Mucosa of descending colon (tissue), 3 donors: Measurements from ENCODE around the gene STXBP1. TPM values are rescaled to one million over a fixed set of nuclear protein-coding genes. Genes with fewer than 3 reads are reported as not detected.
"Not testable (repeated sequence)": the region's sequence is repeated elsewhere in the genome, so short reads cannot be mapped to it uniquely, and the experiment has no call there.

Experiments
- ATAC-seq: fragments of 200-7000 bp; cut with Tn5 transposase; one replicate; pipeline ENCODE4 v1.9.1; 2020; ENCODE audit warnings: mild to moderate bottlenecking, moderate library complexity
- DNase-seq, 3 donors: peaks; one replicate each; pipeline ENCODE4 v3.0.0-alpha.2; 2020
- H3K36me3 ChIP-seq: fragments of 200-600 bp; one replicate; pipeline ENCODE4 v1.8.0; 2021; ENCODE audit warnings: low read depth, mild to moderate bottlenecking
- H3K4me1 ChIP-seq: fragments of 200-600 bp; one replicate; pipeline ENCODE4 v1.8.0; 2021; ENCODE audit warnings: low read depth, mild to moderate bottlenecking
- H3K4me3 ChIP-seq: fragments of 200-600 bp; one replicate; pipeline ENCODE4 v1.8.0; 2021; ENCODE audit warnings: mild to moderate bottlenecking
- H3K9me3 ChIP-seq: fragments of 200-600 bp; one replicate; pipeline ENCODE4 v1.8.0; 2021; ENCODE audit warnings: mild to moderate bottlenecking
- intact Hi-C, 2 donors: fragments of 100-400 bp; cut with DNase I in 1 of 2; cut with micrococcal nuclease in 1 of 2; formaldehyde crosslinking; loops; one replicate each; pipeline versions ENCODE4 v1.11.0 to v1.11.1; 2022; cut with DNase I, micrococcal nuclease
- total RNA-seq, 3 donors: library from RNA; stranded (reverse); fragmentation: NEBNext Ultra II Directional in 2 of 3; extraction: Animal tissue kit (Norgen Biotek cat#: 25700) in 2 of 3; gene quantifications; one replicate each; pipeline versions ENCODE4 v1.2.1 to v1.2.4, GENCODE V29; 2021 to 2023
- TF ChIP-seq, protein P1 (sequence below): fragments of 200-600 bp; IDR thresholded peaks from one replicate; pipeline ENCODE4 v1.8.0; 2022; ENCODE audit warnings: antibody characterized with exemption, mild to moderate bottlenecking
- donor health status: DM: no; HTN: no; CAD: no; lungs with moderate emphysema.
- donor health status: DM: no; HTN: no; CAD: no.
- donor health status: DM: no; HTN: yes; CAD: no.

Gene STXBP1
- total RNA-seq, 3 donors from 2014 or later: 11.8 to 37.1 (median 17.1) TPM

DNA sequence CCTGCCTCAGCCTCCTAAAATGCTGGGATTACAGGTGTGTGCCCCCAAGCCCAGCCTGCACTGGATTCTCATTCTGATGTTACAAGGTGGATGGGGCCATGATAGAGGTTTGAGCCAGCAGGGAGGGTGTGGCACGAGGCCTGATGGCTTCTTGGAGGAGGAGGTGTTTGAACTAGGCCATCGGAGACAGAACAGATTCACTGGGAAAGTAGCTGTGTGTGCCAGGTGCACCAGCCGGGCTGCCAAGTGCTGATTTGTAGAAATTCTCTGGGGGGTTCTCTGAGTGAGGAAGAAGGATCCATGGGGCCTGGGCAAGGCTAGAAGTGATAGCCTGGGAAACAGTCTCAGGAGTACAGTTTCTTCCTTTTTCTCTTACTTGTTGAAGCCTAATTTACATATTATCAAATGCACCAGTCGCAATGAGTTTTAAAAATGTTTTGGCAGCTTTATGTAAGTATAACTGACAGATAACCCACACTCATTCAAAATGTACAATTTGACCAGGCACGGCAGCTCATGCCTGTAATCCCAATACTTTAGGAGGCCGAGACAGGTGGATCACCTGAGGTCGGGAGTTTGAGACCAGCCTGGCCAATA, 31.1 kb upstream of the STXBP1 start:
- Histone ChIP-seq H3K36me3 (no peaks in the 10 kb centered on the region), H3K4me3 (no peak overlapping the region), H3K9me3 (no peaks in the 10 kb centered on the region), H3K4me1 (peaks cover 20% of the 10 kb centered on the region)
- TF ChIP-seq, protein P1, sequence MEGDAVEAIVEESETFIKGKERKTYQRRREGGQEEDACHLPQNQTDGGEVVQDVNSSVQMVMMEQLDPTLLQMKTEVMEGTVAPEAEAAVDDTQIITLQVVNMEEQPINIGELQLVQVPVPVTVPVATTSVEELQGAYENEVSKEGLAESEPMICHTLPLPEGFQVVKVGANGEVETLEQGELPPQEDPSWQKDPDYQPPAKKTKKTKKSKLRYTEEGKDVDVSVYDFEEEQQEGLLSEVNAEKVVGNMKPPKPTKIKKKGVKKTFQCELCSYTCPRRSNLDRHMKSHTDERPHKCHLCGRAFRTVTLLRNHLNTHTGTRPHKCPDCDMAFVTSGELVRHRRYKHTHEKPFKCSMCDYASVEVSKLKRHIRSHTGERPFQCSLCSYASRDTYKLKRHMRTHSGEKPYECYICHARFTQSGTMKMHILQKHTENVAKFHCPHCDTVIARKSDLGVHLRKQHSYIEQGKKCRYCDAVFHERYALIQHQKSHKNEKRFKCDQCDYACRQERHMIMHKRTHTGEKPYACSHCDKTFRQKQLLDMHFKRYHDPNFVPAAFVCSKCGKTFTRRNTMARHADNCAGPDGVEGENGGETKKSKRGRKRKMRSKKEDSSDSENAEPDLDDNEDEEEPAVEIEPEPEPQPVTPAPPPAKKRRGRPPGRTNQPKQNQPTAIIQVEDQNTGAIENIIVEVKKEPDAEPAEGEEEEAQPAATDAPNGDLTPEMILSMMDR: no peak
- no peak for ATAC-seq
- intact Hi-C loops: no loop called here
- DNase-seq: no peak

DNA sequence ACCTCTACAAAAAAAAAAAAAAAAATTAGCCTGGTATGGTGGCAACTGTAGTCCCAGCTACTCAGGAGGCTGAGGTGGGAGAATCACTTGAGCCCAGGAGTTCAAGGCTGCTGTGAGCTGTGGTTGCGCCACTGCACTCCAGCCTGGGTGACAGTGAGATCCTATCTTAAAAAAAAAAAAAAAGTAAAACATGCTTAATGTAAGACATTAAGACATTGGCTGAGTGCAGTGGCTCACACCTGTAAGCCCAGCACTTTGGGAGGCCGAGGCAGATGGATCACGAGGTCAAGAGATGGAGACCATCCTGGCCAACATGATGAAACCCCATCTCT, 27.6 kb upstream of the STXBP1 start:
- H3K9me3 ChIP-seq, H3K36me3 ChIP-seq, H3K4me3 ChIP-seq, DNase-seq, ATAC-seq, intact Hi-C loops: not testable (repeated sequence)
- peaks cover 16% of the 10 kb centered on the region for H3K4me1 ChIP-seq

DNA sequence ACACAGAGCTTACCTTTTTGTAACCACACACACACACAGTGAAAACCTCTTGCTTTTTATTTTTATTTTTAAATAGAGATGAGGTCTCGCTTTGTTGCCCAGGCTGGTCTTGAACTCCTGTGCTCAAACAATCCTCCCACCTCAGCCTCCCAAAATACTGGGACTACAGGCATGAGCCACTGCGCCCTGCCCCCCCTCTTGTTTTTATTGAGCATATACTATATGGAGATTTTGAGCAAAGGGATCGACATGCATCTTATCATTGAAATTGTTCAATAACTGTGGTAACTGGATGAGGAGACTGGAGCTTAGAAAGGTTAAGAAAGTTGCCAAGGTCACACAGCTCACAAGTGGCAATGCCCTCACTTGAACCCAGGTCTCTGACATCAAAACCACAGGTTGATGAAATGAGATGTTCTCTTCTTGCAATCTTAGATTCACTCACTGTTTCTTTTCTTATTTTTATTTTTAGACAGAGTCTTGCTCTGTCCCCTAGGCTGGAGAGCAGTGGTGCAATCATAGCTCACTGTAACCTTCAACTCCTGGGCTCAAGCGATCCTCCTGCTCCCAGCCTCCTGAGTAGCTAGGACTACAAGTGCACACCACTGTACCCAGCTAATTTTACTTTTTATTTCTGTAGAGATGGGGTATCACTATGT, 26.8 kb upstream of the STXBP1 start:
- no peaks in the 10 kb centered on the region for H3K36me3 ChIP-seq
- peaks cover 16% of the 10 kb centered on the region for H3K4me1 ChIP-seq
- TF ChIP-seq, protein P1: no peak
- intact Hi-C loops: loop anchor here (5.0 kb wide), 2 partner anchors 83 to 337 kb away; no protein-coding TSS in a partner anchor
- no peaks in the 10 kb centered on the region for H3K9me3 ChIP-seq
- ATAC-seq: no peak
- no peak overlapping the region for H3K4me3 ChIP-seq
- DNase-seq: no peak

DNA sequence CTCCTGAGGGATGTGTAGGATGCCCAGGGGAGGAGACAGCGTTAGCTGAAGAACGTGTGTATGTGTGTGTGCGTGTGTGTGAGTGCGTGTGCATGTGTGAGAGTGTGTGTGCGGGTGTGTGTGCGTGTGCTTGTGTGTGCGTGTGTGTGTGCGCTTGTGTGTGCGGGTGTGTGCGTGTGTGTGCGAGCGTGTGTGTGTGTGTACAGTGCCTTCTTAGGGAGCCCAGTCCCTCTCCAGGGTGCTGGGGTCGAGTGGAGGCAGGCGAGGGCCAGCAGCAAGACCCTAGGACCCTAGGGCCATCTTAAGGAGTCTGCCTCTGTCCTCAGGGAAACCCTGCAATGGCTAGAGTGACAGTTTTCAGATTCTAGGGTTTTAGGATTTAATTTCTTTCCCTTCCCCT, 26.0 kb upstream of the STXBP1 start:
- ATAC-seq: no peak
- peaks cover 16% of the 10 kb centered on the region for H3K4me1 ChIP-seq

DNA sequence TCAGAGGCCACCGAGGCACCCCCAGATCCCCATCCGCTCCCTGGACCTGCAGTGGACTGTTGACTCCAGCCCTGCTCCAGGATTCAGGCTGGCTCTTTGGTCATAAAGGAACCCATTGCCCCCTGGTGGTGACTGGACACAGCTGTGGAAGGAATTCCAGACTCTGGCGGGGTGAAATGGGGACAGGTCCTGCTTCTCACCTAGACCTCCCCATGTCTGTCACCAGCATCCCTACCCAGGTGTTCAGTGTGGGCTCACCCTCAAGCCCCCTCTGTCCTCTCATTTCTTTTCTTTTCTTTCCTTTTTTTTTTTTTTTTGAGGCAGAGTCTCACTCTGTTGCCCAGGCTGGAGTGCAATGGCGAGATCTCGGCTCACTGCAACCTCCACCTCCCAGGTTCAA, 25.5 kb upstream of the STXBP1 start:
- Histone ChIP-seq H3K36me3 (no peaks in the 10 kb centered on the region), H3K4me1 (peaks cover 16% of the 10 kb centered on the region), H3K9me3 (no peaks in the 10 kb centered on the region), H3K4me3 (no peak overlapping the region)
- ATAC-seq: peak; percentile 81
- TF ChIP-seq, protein P1: peak; percentile 63
- intact Hi-C loops: loop anchor here (5.0 kb wide), 2 partner anchors 84 to 336 kb away; no protein-coding TSS in a partner anchor
- DNase-seq: peak in 2 of 3 donors; percentile 76 to 94

More for the DNA sequence above, 26.0 kb upstream of the STXBP1 start:
- no peaks in the 10 kb centered on the region for H3K36me3 ChIP-seq
- TF ChIP-seq, protein P1: no peak
- intact Hi-C loops: loop anchor here (5.0 kb wide), 2 partner anchors 84 to 336 kb away; no protein-coding TSS in a partner anchor
- DNase-seq: no peak
- H3K4me3 ChIP-seq: no peak overlapping the region
- H3K9me3 ChIP-seq: no peaks in the 10 kb centered on the region

DNA sequence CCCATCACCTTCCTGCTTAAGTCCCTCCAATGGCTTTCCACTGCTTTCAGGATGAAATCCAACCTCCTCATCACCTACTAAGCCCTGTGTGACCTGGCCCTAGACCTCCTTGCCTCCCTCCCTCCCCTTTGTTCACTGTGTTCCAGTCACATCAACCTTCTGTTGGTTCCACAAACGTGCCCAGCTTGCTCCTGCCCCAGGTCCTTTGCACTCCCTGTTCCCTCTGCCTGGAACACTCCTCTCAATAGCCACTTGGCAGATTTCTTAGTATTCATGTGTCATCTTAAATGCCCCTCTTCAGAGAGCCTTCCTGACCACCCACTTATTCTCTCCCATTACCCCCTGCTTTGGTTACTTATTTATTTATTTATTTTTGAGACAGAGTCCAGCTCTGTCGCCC, 24.1 kb upstream of the STXBP1 start:
- H3K4me3 ChIP-seq: no peak overlapping the region
- no peak for ATAC-seq
- TF ChIP-seq, protein P1: no peak

More for the DNA sequence above, 24.1 kb upstream of the STXBP1 start:
- no peaks in the 10 kb centered on the region for H3K36me3 ChIP-seq
- intact Hi-C loops: loop anchor here (5.0 kb wide), 2 partner anchors 86 to 334 kb away; no protein-coding TSS in a partner anchor
- DNase-seq: no peak
- no peaks in the 10 kb centered on the region for H3K9me3 ChIP-seq
- peaks cover 16% of the 10 kb centered on the region for H3K4me1 ChIP-seq
